ENCODE measurements around the gene TOMM70.
"Not testable (repeated sequence)": the region's sequence is repeated elsewhere in the genome, so short reads cannot be mapped to it uniquely, and the experiment has no call there.

TOMM70 gene

DNA sequence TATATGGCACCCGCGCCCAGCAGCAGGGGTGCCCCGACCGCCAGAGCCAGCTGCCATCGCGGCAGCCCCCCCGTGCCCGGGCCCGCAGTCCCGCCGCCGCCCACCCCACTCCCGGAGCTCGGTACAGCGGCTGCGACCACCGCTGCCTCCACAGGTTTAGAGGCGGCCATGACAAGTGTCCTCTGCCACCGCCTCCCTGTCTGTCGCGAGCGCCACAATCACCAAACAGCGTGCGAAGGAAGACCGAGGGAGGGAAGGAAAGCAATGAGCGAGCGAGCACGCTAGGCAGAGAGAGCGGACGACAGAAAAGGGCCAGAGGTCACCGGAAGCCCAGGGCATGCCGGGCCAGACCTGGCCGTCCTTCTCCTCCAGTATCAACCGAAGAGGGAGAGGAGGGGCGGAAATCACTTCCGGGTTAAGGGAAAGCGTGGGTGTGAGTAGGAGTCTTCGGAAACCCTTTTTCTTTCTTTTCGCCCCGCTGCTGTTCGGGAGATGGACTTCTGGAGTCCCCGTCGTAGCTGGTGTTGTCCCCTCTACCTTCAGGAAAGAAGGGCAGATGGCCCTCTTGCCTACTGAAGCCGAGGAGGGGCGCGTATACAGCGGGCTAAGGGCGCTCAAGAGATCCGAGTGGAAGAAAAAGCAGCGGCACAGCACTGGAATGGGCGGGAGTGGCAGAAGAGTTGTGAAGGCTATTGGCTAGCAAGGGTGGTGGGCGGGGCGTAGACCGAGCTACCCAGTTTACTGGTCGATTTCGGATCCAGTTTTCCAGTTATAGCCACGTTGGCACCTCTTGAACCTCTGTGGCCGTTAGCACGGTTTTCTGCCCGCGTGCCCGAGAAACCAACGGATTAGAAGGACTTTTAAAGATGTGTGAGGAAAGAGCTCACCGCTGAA is at the start of gene TOMM70, which contains the start of gene LNP1:
TSS of gene TOMM70 (minus strand) at position 310 of the 894 bp plus-strand sequence. CDS start at position 170, 140 bp downstream.
TSS of gene LNP1 (plus strand) at position 760 of the 894 bp plus-strand sequence. CDS start 28,191 bp downstream, outside the sequence.
- DNase-seq (ENCODE audit: low read depth): peak; percentile 94
- TF ChIP-seq, protein P1, sequence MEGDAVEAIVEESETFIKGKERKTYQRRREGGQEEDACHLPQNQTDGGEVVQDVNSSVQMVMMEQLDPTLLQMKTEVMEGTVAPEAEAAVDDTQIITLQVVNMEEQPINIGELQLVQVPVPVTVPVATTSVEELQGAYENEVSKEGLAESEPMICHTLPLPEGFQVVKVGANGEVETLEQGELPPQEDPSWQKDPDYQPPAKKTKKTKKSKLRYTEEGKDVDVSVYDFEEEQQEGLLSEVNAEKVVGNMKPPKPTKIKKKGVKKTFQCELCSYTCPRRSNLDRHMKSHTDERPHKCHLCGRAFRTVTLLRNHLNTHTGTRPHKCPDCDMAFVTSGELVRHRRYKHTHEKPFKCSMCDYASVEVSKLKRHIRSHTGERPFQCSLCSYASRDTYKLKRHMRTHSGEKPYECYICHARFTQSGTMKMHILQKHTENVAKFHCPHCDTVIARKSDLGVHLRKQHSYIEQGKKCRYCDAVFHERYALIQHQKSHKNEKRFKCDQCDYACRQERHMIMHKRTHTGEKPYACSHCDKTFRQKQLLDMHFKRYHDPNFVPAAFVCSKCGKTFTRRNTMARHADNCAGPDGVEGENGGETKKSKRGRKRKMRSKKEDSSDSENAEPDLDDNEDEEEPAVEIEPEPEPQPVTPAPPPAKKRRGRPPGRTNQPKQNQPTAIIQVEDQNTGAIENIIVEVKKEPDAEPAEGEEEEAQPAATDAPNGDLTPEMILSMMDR (IDR thresholded peaks at IDR 0.05; ENCODE audit: low read depth, low read length, missing control alignments): no peak
- peak within 1 kb of the TSS; percentile 99 for H3K4me3 ChIP-seq (ENCODE audit: low read depth, low read length)

DNA sequence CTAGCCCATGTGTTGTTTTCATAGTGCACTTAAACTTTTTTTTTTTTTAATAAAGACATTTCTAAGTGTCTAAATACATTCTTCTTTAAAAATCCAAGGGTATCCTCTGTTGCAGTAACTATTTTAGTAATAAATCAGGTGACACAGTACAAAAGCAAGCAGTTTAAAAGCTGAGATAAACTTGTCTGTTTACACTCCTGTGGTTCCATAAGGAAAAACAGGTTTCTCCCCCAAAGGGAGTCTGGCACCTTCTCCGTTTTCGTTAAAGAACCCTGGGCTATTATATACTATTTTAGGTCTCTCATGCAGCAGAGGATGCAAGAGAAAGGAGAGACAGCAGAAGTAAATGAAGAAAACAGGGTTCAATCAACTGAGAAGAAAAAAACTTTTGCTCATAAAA is 48.3 kb upstream of the TOMM70 start:
- DNase-seq (ENCODE audit: low read depth): no peak
- TF ChIP-seq, protein P1 (IDR thresholded peaks at IDR 0.05; ENCODE audit: low read depth, low read length, missing control alignments): no peak
- H3K4me3 ChIP-seq (ENCODE audit: low read depth, low read length): no peak overlapping the region

DNA sequence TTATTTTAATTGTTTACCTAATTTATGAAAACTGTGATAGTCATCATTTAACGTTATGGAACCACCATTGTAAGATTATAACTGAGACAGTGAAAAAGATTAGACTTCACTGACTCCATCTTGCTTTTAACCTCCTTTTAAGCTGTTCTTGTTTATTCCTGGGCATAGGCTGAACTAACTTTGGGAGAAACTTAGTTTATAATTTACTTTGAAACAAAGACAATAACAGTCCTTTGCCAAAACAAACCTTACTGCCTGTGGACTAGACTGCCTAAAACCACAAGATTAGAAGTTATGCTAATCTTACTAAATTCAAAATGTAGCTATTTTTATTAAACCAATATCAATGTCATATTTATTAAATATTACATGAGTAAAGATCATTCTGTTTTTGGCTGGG is 47.2 kb upstream of the TOMM70 start:
- H3K4me3 ChIP-seq (ENCODE audit: low read depth, low read length): no peak overlapping the region
- DNase-seq (ENCODE audit: low read depth): no peak
- TF ChIP-seq, protein P1 (IDR thresholded peaks at IDR 0.05; ENCODE audit: low read depth, low read length, missing control alignments): no peak

DNA sequence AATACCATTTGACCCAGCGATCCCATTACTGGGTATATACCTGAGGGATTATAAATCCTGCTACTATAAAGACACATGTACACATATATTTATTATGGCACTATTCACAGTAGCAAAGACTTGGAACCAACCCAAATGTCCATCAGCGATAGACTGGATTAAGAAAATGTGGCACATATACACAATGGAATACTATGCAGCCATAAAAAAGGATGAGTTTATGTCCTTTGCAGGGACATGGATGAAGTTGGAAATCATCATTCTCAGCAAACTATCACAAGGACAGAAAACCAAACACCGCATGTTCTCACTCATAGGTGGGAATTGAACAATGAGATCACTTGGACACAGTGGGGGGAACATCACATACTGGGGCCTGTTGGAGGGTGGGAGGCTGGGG is 46.2 kb upstream of the TOMM70 start:
- DNase-seq (ENCODE audit: low read depth); H3K4me3 ChIP-seq (ENCODE audit: low read depth, low read length): not testable (repeated sequence)

DNA sequence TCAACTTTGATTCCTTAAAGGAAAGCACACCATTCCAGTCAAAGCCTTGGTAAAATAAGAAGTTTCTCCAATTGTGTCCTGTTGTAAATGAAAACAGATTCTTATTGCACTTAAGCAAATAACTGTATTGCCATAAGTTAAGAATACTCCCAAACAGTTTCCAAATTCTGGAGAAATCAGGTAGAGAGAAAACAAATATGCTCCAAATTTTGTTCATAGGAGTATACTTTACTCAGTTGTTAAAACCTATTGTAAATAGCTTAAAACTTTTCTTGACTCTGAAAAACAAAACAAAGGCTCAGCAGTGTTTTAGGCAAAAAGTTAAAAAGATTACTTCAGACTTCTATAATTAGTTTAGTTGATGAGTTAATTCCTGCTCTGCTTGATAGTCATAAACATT is 42.8 kb upstream of the TOMM70 start:
- TF ChIP-seq, protein P1 (IDR thresholded peaks at IDR 0.05; ENCODE audit: low read depth, low read length, missing control alignments): no peak
- H3K4me3 ChIP-seq (ENCODE audit: low read depth, low read length): no peak overlapping the region
- DNase-seq (ENCODE audit: low read depth): no peak

DNA sequence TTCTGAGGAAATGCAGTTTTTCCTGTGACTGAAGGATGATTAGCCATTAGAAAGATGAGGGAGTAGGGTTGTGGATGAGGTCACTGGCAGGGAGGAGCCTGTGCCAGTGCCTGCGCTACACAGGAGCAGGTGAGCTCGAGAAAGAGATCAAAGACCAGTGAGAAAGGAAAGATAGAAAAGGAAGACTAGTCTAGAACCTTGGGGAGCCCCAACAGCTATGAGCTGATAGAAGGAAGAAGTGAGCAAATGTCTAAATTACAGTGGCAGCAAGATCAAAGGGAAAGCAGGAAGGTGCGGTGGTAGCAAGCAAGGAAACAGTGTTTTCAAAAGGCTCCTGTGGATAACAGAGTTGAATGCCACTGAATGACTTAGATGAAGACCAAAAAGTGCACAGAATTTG is 40.0 kb upstream of the TOMM70 start:
- TF ChIP-seq, protein P1 (IDR thresholded peaks at IDR 0.05; ENCODE audit: low read depth, low read length, missing control alignments): no peak
- no peak overlapping the region for H3K4me3 ChIP-seq (ENCODE audit: low read depth, low read length)
- no peak for DNase-seq (ENCODE audit: low read depth)

DNA sequence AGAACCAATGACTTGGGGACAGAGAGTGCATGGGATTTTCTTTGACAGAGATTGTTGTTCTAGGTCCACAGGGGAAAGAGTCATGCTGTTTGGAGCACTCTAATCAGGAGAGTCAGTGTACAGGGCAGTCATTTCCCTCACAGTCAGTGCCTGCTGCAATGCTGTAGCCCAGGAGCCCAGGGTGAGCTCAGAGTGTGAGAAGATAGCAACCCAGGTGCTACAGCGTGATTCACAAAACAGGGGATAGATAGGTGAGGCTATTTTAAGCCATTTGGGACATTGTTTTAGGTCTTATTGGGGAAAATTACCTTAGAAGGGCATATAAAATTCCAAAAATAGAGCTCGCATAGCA is 37.7 kb upstream of the TOMM70 start:
- TF ChIP-seq, protein P1 (IDR thresholded peaks at IDR 0.05; ENCODE audit: low read depth, low read length, missing control alignments): no peak
- DNase-seq (ENCODE audit: low read depth): no peak
- H3K4me3 ChIP-seq (ENCODE audit: low read depth, low read length): no peak overlapping the region

Data from GM12864 (cell line).